Measurements from ENCODE around the gene TRAPPC10.

- TF ChIP-seq CTCF (IDR thresholded peaks at IDR 0.05 in 8 of 11, conservative IDR thresholded peaks at IDR 0.05 in 3 of 11) (no peak), POLR2A (IDR thresholded peaks at IDR 0.05) (no peak), POLR2AphosphoS5 (IDR thresholded peaks at IDR 0.05) (no peak)
Measured at GRCh38 chr21:43987509-43987908, 24.6 kb upstream of the TRAPPC10 start.

Measured in spleen (tissue), 7 donors.